HEK293T (cell line): Measurements from ENCODE around the gene MLLT3.

Experiments
- CTCF ChIA-PET: fragments of 350-600 bp; formaldehyde crosslinking; extraction: SDS; loops from one replicate; lab custom pipeline; 2021; ENCODE audit warnings: antibody characterized with exemption, inconsistent platforms; lab: Yijun Ruan, JAX
- POLR2A ChIA-PET: fragments of 350-600 bp; formaldehyde crosslinking; extraction: SDS; loops from one replicate; lab custom pipeline; 2020; ENCODE audit warnings: antibody characterized with exemption, inconsistent platforms; lab: Yijun Ruan, JAX
- DNase-seq: peaks from one replicate; pipeline ENCODE4 v3.0.0; 2012; ENCODE audit warnings: mixed read lengths; ENCODE audit errors: extremely low spot score
- NFRKB ChIP-seq: fragments of 450-650 bp; IDR thresholded peaks from 2 replicates; pipeline ENCODE4 v1.6.1; 2016; ENCODE audit warnings: mild to moderate bottlenecking, moderate library complexity
- TF ChIP-seq, protein P1 (sequence below): fragments of 450-650 bp; IDR thresholded peaks from 2 replicates; pipeline ENCODE4 v1.6.1; 2016

The MLLT3 gene

GRCh38 chr9:20292002-20292401 is 330.3 kb downstream of the MLLT3 start:
- DNase-seq: peak; percentile 75
- TF ChIP-seq NFRKB: no peak
- TF ChIP-seq, protein P1, sequence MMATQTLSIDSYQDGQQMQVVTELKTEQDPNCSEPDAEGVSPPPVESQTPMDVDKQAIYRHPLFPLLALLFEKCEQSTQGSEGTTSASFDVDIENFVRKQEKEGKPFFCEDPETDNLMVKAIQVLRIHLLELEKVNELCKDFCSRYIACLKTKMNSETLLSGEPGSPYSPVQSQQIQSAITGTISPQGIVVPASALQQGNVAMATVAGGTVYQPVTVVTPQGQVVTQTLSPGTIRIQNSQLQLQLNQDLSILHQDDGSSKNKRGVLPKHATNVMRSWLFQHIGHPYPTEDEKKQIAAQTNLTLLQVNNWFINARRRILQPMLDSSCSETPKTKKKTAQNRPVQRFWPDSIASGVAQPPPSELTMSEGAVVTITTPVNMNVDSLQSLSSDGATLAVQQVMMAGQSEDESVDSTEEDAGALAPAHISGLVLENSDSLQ: peak; percentile 53
- POLR2A ChIA-PET: no interaction called here
- CTCF ChIA-PET: no interaction called here
